ENCODE results near the gene NPM1. TPM values are rescaled to one million over a fixed set of nuclear protein-coding genes. Genes with fewer than 3 reads are reported as not detected.

Gene NPM1
- total RNA-seq, 1 experiment from 2014 or later, result 3,122 TPM

DNA sequence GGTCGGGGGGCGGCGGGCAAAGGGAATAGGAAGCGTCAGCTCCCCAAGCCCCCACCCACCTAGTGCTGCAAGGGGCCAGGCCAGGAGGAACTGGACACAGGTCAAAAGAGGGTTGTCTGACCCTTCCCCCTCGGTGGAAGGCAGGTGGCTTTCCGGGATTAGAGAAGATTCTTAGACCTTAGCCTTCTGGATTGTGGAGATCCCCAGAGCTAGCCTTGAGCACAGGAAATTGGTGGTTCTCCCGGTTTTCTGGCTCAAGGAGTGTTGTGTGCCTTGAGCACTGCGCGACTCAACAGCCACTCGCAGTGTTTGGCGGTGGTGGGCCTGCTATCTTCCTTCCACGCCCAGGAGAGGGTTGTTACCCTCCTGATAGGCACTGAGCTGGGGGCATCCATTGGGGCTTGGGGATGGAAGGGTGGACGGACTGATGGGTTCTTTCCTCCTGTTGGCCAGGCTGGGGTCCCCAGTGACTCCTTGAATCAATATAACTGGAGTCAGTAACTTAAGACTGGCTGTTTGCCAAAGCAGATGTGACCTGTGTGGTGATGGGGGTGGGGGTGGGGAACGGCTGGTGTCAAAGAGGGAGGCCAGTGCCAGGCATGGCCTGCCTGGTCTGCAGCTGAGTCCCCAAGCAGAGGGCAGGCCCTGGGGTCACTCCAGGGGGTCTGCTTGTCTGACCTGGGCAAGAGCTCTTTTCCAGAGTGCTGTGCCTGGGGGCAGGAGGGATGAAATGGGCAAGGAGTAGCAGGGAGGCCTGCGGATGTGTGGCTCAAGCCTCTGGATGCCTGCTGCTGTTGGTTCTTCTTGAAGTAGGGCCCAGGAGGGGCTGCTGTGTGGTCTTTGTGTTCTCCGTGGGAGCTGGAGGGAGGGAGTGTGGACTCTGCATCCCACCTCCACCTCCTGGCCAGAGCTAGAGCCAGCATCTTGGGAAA, 33.9 kb downstream of the NPM1 start:
- Mint-ChIP-seq H3K4me3 (peak overlapping the region; percentile 67 to 78), H3K27me3 (ENCODE audit: low read depth) (peaks cover 52% of the 10 kb centered on the region), H3K36me3 (ENCODE audit: insufficient read depth in 1 of 3, low read depth in 3 of 3) (no peaks in the 10 kb centered on the region), H3K9me3 (no peaks in the 10 kb centered on the region; a peak in 1 of 5 replicates), H3K4me1 (peaks cover 24 to 46% of the 10 kb centered on the region in 2 experiments), H3K27ac (no peak overlapping the region)
- H3K9ac ChIP-seq (ENCODE audit: extremely low read depth, insufficient read length, low read length), result no peak overlapping the region
- H3K23me2 ChIP-seq (ENCODE audit: insufficient read length, low read depth, low read length, poor library complexity, severe bottlenecking), result peaks cover 16% of the 10 kb centered on the region
- H3K79me2 ChIP-seq (ENCODE audit: insufficient read depth, low read length), result no peaks in the 10 kb centered on the region
- no peak overlapping the region for H3T11ph ChIP-seq (ENCODE audit: low read length)
- no peak overlapping the region for H4K5ac ChIP-seq (ENCODE audit: insufficient read length, low read depth, low read length)
- no peak overlapping the region for H2BK20ac ChIP-seq (ENCODE audit: low read depth, low read length, poor library complexity, severe bottlenecking)
- no peak overlapping the region for H2BK12ac ChIP-seq (ENCODE audit: insufficient read length, low read depth, low read length)
- no peak overlapping the region for H2BK120ac ChIP-seq (ENCODE audit: low read depth, low read length, poor library complexity, severe bottlenecking)
- H3K27ac ChIP-seq (ENCODE audit: insufficient read length, low read depth, low read length), result no peak overlapping the region
- no peak overlapping the region for H4K8ac ChIP-seq (replicated peaks; ENCODE audit: insufficient read length, low read depth, low read length)
- no peaks in the 10 kb centered on the region for H3K79me1 ChIP-seq (ENCODE audit: insufficient read depth, low read depth, low read length, poor library complexity, severe bottlenecking)
- no peak overlapping the region for H2AFZ ChIP-seq (ENCODE audit: low read length)
- no peak overlapping the region for H2BK5ac ChIP-seq (ENCODE audit: insufficient read length, low read length)
- no peaks in the 10 kb centered on the region; the same call in 1 of the 2 replicates for H3K4me1 ChIP-seq (ENCODE audit: insufficient read depth, low read length)
- TF ChIP-seq, protein P1, sequence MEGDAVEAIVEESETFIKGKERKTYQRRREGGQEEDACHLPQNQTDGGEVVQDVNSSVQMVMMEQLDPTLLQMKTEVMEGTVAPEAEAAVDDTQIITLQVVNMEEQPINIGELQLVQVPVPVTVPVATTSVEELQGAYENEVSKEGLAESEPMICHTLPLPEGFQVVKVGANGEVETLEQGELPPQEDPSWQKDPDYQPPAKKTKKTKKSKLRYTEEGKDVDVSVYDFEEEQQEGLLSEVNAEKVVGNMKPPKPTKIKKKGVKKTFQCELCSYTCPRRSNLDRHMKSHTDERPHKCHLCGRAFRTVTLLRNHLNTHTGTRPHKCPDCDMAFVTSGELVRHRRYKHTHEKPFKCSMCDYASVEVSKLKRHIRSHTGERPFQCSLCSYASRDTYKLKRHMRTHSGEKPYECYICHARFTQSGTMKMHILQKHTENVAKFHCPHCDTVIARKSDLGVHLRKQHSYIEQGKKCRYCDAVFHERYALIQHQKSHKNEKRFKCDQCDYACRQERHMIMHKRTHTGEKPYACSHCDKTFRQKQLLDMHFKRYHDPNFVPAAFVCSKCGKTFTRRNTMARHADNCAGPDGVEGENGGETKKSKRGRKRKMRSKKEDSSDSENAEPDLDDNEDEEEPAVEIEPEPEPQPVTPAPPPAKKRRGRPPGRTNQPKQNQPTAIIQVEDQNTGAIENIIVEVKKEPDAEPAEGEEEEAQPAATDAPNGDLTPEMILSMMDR (conservative IDR thresholded peaks at IDR 0.05), result no peak
- H2BK15ac ChIP-seq (ENCODE audit: low read depth, low read length), result no peak overlapping the region
- no CpG with 5 or more reads among the region's 16 CpGs for WGBS (ENCODE audit: extremely low coverage, insufficient read length, low lambda C conversion rate)
- H3K18ac ChIP-seq (ENCODE audit: insufficient read length, low read depth, low read length), result no peak overlapping the region
- H2AK5ac ChIP-seq (ENCODE audit: insufficient read length, low read length), result no peak overlapping the region
- no peak overlapping the region for H3K14ac ChIP-seq (ENCODE audit: insufficient read depth, low read length)
- no peak overlapping the region for H3K56ac ChIP-seq (ENCODE audit: insufficient read length, low read depth, low read length)
- peak; percentile 31 for DNase-seq
- peaks cover 13% of the 10 kb centered on the region; the same call in 1 of the 2 replicates for H3K27me3 ChIP-seq (ENCODE audit: insufficient read depth, low read length)
- peak overlapping the region; percentile 98 for H3K4me2 ChIP-seq (ENCODE audit: insufficient read depth, insufficient read length, low read length)
- H3K9me3 ChIP-seq (ENCODE audit: control insufficient read depth, low read depth, low read length), result no peaks in the 10 kb centered on the region
- H4K20me1 ChIP-seq (ENCODE audit: control insufficient read depth, insufficient read depth, insufficient read length), result peaks cover 2% of the 10 kb centered on the region
- no peak overlapping the region for H3K23ac ChIP-seq (ENCODE audit: insufficient read length, low read depth, low read length)
- H3K4ac ChIP-seq (ENCODE audit: low read depth, low read length), result no peak overlapping the region
- H4K91ac ChIP-seq (ENCODE audit: insufficient read length, low read depth, low read length), result no peak overlapping the region
